Measurements from ENCODE around the gene TEAD3. TPM values are rescaled to one million over a fixed set of nuclear protein-coding genes. Genes with fewer than 3 reads are reported as not detected.

The TEAD3 gene
- total RNA-seq, 1 experiment from 2014 or later: not detected

DNA sequence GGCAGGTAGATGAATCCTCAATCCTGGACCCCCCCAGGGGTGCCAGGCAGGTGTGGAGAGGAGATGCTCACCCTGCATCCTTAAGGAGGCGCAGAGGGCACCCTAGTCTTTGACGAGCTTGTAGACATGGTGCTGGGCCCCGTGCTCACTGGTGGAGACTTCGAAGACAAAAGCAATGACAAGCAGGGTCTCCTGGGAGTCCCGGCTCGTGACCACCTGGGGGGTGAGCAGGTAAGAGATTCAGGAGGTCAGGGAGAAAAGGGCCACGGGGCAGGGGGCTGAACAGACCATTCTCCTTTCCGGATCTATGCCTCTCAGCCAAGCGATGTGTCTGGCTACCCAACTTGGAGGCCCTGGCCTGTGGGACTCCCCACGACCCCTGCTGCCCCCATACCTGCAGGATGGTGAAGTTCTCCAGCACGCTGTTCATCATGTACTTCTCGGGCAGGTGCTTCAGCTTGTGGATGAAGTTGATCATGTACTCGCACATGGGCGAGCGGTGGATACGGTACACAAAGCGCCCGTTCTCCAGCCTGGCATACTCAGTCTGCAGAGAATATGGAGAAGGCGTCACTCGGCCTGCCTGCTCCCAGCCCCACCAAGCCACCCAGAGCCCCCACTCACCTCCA is 21.8 kb downstream of the TEAD3 start:
- Histone ChIP-seq H3K27me3 (ENCODE audit: low read length) (no peaks in the 10 kb centered on the region), H3K36me3 (ENCODE audit: insufficient read depth, low read length) (peaks cover 21% of the 10 kb centered on the region), H3K9me3 (ENCODE audit: low read length) (no peaks in the 10 kb centered on the region), H3K4me3 (ENCODE audit: low read length) (no peak overlapping the region), H4K20me1 (ENCODE audit: insufficient read depth, low read depth, low read length) (peaks cover 31% of the 10 kb centered on the region), H2AFZ (ENCODE audit: low read length) (no peak overlapping the region), H3K79me2 (ENCODE audit: low read length) (peaks cover 1% of the 10 kb centered on the region), H3K9me2 (replicated peaks; ENCODE audit: insufficient read depth, low read length) (no peaks in the 10 kb centered on the region), H3K27ac (ENCODE audit: low read length) (no peak overlapping the region), H3K4me1 (ENCODE audit: low read length) (peaks cover 15% of the 10 kb centered on the region), H3K4me2 (ENCODE audit: low read depth, low read length, poor library complexity, severe bottlenecking) (no peak overlapping the region), H3K9ac (ENCODE audit: low read length) (no peak overlapping the region)
- DNase-seq: peak; percentile 77

DNA sequence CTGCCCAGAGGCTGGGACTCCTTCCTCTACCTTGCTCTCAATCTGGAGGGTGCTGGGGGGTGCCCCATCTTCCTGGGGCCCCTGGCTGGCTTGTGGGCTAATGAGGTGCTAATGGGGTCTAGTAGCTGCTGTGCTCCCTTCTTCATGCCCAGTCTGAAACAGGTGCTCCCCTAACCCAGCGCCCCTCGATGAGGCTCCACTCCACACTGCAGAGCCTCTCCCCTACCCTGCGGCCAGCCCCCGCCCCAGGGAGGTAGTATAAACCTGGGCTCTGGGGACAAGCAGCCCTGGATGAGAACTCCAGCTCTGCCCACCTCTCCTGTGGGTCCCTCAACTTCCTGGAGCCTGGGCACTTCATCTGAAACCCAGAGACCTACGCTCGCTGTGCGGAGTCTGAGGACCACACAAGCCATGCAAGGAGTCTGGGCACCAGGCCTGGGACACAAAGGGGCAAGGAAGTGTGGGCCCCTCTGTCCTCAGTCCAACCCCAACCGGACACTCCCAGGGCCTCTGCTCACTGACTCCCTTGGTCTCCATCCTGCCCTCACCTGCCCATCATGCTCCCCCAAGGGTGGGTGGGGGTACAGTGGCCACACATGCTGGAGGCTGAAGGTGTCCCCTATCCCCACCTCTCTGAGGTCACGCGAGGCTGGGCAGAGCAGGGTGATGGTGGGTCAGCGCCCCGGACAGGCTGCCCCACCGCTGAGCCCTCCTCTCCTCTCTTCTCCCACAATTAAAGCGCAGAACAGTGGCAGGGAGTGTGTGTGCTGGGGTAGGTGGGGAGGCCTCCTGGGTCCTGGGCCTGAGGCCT is 22.5 kb downstream of the TEAD3 start:
- Histone ChIP-seq H3K27me3 (ENCODE audit: low read length) (no peaks in the 10 kb centered on the region), H3K27ac (ENCODE audit: low read length) (no peak overlapping the region), H3K79me2 (ENCODE audit: low read length) (peaks cover 9% of the 10 kb centered on the region), H3K36me3 (ENCODE audit: insufficient read depth, low read length) (peaks cover 28% of the 10 kb centered on the region), H3K9me2 (replicated peaks; ENCODE audit: insufficient read depth, low read length) (no peaks in the 10 kb centered on the region), H3K4me2 (ENCODE audit: low read depth, low read length, poor library complexity, severe bottlenecking) (no peak overlapping the region), H3K9ac (ENCODE audit: low read length) (no peak overlapping the region), H3K4me3 (ENCODE audit: low read length) (no peak overlapping the region), H2AFZ (ENCODE audit: low read length) (no peak overlapping the region), H3K9me3 (ENCODE audit: low read length) (no peaks in the 10 kb centered on the region), H3K4me1 (ENCODE audit: low read length) (peaks cover 22% of the 10 kb centered on the region), H4K20me1 (ENCODE audit: insufficient read depth, low read depth, low read length) (peaks cover 38% of the 10 kb centered on the region)
- peak; percentile 85 for DNase-seq

DNA sequence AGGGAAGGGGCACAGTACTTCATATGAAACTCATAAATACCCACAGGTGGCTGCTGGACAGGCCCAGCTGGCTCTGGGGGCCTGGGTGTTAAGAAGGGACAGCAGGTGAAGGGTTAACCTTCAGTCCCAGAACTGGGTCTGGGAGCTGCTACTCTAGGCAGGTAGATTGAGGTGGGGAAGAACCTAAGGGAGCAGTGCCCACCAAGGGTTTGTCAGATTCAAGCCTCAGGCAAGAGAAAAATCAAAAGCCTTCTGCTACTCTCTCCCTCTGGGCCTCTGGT is 23.1 kb downstream of the TEAD3 start:
- H3K9me2 ChIP-seq (replicated peaks; ENCODE audit: insufficient read depth, low read length): no peaks in the 10 kb centered on the region
- H3K27me3 ChIP-seq (ENCODE audit: low read length): no peaks in the 10 kb centered on the region
- H3K79me2 ChIP-seq (ENCODE audit: low read length): peaks cover 14% of the 10 kb centered on the region
- no peak overlapping the region for H2AFZ ChIP-seq (ENCODE audit: low read length)
- H3K4me3 ChIP-seq (ENCODE audit: low read length): no peak overlapping the region
- no peaks in the 10 kb centered on the region for H3K9me3 ChIP-seq (ENCODE audit: low read length)
- no peak overlapping the region for H3K4me2 ChIP-seq (ENCODE audit: low read depth, low read length, poor library complexity, severe bottlenecking)
- H4K20me1 ChIP-seq (ENCODE audit: insufficient read depth, low read depth, low read length): peaks cover 43% of the 10 kb centered on the region
- peaks cover 23% of the 10 kb centered on the region for H3K4me1 ChIP-seq (ENCODE audit: low read length)
- no peak for DNase-seq
- H3K27ac ChIP-seq (ENCODE audit: low read length): no peak overlapping the region
- H3K9ac ChIP-seq (ENCODE audit: low read length): no peak overlapping the region
- H3K36me3 ChIP-seq (ENCODE audit: insufficient read depth, low read length): peaks cover 34% of the 10 kb centered on the region

- Histone ChIP-seq H3K9ac (ENCODE audit: low read length) (no peak overlapping the region), H3K9me3 (ENCODE audit: low read length) (no peaks in the 10 kb centered on the region), H3K36me3 (ENCODE audit: insufficient read depth, low read length) (peaks cover 39% of the 10 kb centered on the region), H3K4me1 (ENCODE audit: low read length) (peaks cover 23% of the 10 kb centered on the region), H3K27me3 (ENCODE audit: low read length) (no peaks in the 10 kb centered on the region), H3K79me2 (ENCODE audit: low read length) (peaks cover 19% of the 10 kb centered on the region), H4K20me1 (ENCODE audit: insufficient read depth, low read depth, low read length) (peaks cover 46% of the 10 kb centered on the region), H2AFZ (ENCODE audit: low read length) (no peak overlapping the region), H3K27ac (ENCODE audit: low read length) (no peak overlapping the region), H3K4me2 (ENCODE audit: low read depth, low read length, poor library complexity, severe bottlenecking) (no peak overlapping the region), H3K4me3 (ENCODE audit: low read length) (no peak overlapping the region), H3K9me2 (replicated peaks; ENCODE audit: insufficient read depth, low read length) (no peaks in the 10 kb centered on the region)
- DNase-seq: peak; percentile 74
Observed at GRCh38 chr6:35473075-35473849, 23.6 kb downstream of the TEAD3 start.

DNA sequence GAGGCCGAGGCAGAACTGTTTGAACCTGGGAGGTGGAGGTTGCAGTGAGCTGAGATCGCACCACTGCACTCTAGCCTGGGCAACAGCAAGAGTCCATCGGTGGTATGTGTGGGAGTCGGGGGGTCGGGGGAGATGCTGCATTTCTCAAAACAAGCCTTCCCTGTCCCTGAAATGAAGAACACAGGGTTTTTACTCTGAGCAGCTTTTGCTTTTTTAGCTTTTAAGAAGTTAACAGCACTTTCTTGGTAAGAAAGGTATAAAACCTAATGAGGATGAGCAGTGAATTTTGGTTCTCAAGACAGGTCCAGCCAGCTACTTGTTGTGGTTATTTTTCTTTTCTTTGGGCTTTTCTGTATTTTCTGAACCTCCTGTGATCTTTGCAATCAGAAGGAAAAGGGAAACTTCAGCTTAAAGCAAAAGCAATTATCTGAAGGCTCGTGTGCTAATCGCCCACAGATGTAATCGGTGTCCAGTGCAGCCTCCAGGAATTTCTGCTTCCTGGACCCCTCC is 25.0 kb downstream of the TEAD3 start:
- peaks cover 46% of the 10 kb centered on the region for H4K20me1 ChIP-seq (ENCODE audit: insufficient read depth, low read depth, low read length)
- H3K9me3 ChIP-seq (ENCODE audit: low read length): no peaks in the 10 kb centered on the region
- H3K4me2 ChIP-seq (ENCODE audit: low read depth, low read length, poor library complexity, severe bottlenecking): no peak overlapping the region
- peaks cover 20% of the 10 kb centered on the region for H3K79me2 ChIP-seq (ENCODE audit: low read length)
- no peaks in the 10 kb centered on the region for H3K9me2 ChIP-seq (replicated peaks; ENCODE audit: insufficient read depth, low read length)
- peaks cover 39% of the 10 kb centered on the region for H3K36me3 ChIP-seq (ENCODE audit: insufficient read depth, low read length)
- DNase-seq: peak; percentile 49
- H3K27me3 ChIP-seq (ENCODE audit: low read length): no peaks in the 10 kb centered on the region
- peaks cover 31% of the 10 kb centered on the region for H3K4me1 ChIP-seq (ENCODE audit: low read length)
- no peak overlapping the region for H2AFZ ChIP-seq (ENCODE audit: low read length)
- H3K4me3 ChIP-seq (ENCODE audit: low read length): no peak overlapping the region
- no peak overlapping the region for H3K9ac ChIP-seq (ENCODE audit: low read length)
- no peak overlapping the region for H3K27ac ChIP-seq (ENCODE audit: low read length)

DNA sequence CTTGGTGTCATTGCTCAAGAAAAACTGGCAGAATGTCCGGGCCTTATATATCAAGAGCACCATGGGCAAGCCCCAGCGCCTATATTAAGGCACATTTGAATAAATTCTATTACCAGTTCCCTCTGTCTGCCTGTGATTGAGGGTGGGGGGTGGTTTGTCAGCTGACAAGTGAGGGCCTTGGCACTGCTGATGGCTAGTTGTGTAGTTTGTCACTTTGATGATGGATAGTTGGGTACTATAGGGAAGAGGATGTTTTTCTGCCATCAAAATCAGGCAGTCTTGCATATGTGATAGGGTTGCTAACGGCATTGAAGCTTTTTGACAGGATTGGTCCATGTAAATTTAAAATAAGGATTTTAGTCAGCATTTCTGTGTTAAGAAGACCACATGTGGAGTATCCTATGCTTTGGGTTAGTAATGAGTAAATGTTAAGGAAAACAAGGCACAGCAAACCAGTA is 26.2 kb downstream of the TEAD3 start:
- H3K27me3 ChIP-seq (ENCODE audit: low read length): no peaks in the 10 kb centered on the region
- H3K9ac ChIP-seq (ENCODE audit: low read length): no peak overlapping the region
- H3K4me1 ChIP-seq (ENCODE audit: low read length): peaks cover 31% of the 10 kb centered on the region
- H3K27ac ChIP-seq (ENCODE audit: low read length): peak overlapping the region; percentile 78
- H3K9me3 ChIP-seq (ENCODE audit: low read length): no peaks in the 10 kb centered on the region
- H4K20me1 ChIP-seq (ENCODE audit: insufficient read depth, low read depth, low read length): peaks cover 46% of the 10 kb centered on the region
- no peaks in the 10 kb centered on the region for H3K9me2 ChIP-seq (replicated peaks; ENCODE audit: insufficient read depth, low read length)
- peaks cover 39% of the 10 kb centered on the region for H3K36me3 ChIP-seq (ENCODE audit: insufficient read depth, low read length)
- H3K4me3 ChIP-seq (ENCODE audit: low read length): peak overlapping the region; percentile 90; the same call in 1 of the 2 replicates
- peak; percentile 60 for DNase-seq
- peak overlapping the region; percentile 93 for H3K4me2 ChIP-seq (ENCODE audit: low read depth, low read length, poor library complexity, severe bottlenecking)
- H3K79me2 ChIP-seq (ENCODE audit: low read length): peaks cover 20% of the 10 kb centered on the region
- no peak overlapping the region for H2AFZ ChIP-seq (ENCODE audit: low read length)

GRCh38 chr6:35469751-35470662 is 26.9 kb downstream of the TEAD3 start:
- no peaks in the 10 kb centered on the region for H3K27me3 ChIP-seq (ENCODE audit: low read length)
- H2AFZ ChIP-seq (ENCODE audit: low read length): no peak overlapping the region
- H3K36me3 ChIP-seq (ENCODE audit: insufficient read depth, low read length): peaks cover 39% of the 10 kb centered on the region
- peak; percentile 68 for DNase-seq
- peaks cover 31% of the 10 kb centered on the region for H3K4me1 ChIP-seq (ENCODE audit: low read length)
- no peaks in the 10 kb centered on the region for H3K9me2 ChIP-seq (replicated peaks; ENCODE audit: insufficient read depth, low read length)
- H4K20me1 ChIP-seq (ENCODE audit: insufficient read depth, low read depth, low read length): peaks cover 46% of the 10 kb centered on the region
- peak overlapping the region; percentile 78 for H3K27ac ChIP-seq (ENCODE audit: low read length)
- no peaks in the 10 kb centered on the region for H3K9me3 ChIP-seq (ENCODE audit: low read length)
- H3K4me2 ChIP-seq (ENCODE audit: low read depth, low read length, poor library complexity, severe bottlenecking): peak overlapping the region; percentile 93
- H3K9ac ChIP-seq (ENCODE audit: low read length): peak overlapping the region; percentile 93
- peaks cover 20% of the 10 kb centered on the region for H3K79me2 ChIP-seq (ENCODE audit: low read length)
- H3K4me3 ChIP-seq (ENCODE audit: low read length): peak overlapping the region; percentile 90
